ENCODE measurements around the gene TSPAN8. TPM values are rescaled to one million over a fixed set of nuclear protein-coding genes. Genes with fewer than 3 reads are reported as not detected.
"Not testable (repeated sequence)": the region's sequence is repeated elsewhere in the genome, so short reads cannot be mapped to it uniquely, and the experiment has no call there.

Gene TSPAN8
- total and polyA plus RNA-seq, 11 donors = 0.23 to 1.5 (median 0.27) TPM; not detected in 6

DNA sequence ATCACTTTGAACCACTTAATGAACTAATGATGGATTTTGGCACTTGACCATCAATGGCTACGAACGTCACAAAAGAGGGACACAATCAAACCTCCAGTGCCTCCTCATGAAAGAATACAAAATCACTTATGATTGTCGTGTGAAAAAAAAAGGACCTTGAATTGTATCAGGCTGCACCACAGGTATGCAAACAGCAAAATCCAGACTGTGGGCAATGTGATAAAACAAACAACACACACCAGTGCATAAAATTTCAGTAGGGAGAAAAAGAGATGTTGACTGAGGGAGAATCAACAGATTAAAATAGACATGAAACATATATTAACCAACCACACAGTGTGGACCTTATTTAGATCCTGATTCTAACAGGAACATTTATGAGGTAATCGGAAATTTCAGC is 2.6 kb downstream of the TSPAN8 start:
- no peak for ATAC-seq
- Histone ChIP-seq H3K9me3 (peaks cover 0 to 3% (median 0%) of the 10 kb centered on the region in 12 donors), H3K27ac (no peak overlapping the region), H3K4me1 (no peaks in the 10 kb centered on the region), H3K4me3 (no peak overlapping the region), H3K36me3 (no peaks in the 10 kb centered on the region), H3K27me3 (no peaks in the 10 kb centered on the region)
- no peak for DNase-seq
- TF ChIP-seq, protein P1, sequence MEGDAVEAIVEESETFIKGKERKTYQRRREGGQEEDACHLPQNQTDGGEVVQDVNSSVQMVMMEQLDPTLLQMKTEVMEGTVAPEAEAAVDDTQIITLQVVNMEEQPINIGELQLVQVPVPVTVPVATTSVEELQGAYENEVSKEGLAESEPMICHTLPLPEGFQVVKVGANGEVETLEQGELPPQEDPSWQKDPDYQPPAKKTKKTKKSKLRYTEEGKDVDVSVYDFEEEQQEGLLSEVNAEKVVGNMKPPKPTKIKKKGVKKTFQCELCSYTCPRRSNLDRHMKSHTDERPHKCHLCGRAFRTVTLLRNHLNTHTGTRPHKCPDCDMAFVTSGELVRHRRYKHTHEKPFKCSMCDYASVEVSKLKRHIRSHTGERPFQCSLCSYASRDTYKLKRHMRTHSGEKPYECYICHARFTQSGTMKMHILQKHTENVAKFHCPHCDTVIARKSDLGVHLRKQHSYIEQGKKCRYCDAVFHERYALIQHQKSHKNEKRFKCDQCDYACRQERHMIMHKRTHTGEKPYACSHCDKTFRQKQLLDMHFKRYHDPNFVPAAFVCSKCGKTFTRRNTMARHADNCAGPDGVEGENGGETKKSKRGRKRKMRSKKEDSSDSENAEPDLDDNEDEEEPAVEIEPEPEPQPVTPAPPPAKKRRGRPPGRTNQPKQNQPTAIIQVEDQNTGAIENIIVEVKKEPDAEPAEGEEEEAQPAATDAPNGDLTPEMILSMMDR (IDR thresholded peaks at IDR 0.05) = no peak
- TF ChIP-seq POLR2A (IDR thresholded peaks at IDR 0.05) = no peak
- WGBS, 4 donors = 83 to 87% (median 85%) methylated on average over 4 of the region's 4 CpGs
- intact Hi-C loops (cut with DNase I) = no loop called here

DNA sequence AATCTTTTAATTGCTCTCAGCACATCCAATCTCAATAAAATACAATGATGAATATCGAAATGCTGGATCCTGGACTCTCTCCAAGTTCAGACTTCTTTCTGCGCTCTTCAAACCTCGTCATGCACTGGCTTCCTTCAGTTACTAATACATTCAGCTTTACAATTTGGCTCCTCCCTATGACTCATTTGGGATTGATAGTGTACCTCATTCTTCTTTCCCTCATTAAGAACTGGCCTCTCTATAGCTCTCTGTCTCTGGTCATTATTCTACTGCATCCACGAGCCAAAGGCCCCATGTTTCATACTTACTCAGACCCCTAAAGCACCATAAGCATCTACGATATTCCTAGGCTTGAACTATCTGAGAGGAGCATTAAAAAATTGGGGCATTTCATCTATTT is 4.9 kb downstream of the TSPAN8 start:
- no peak overlapping the region for H3K27ac ChIP-seq
- H3K36me3 ChIP-seq = no peaks in the 10 kb centered on the region
- DNase-seq = no peak
- TF ChIP-seq, protein P1 (IDR thresholded peaks at IDR 0.05) = no peak
- no peak for TF ChIP-seq POLR2A (IDR thresholded peaks at IDR 0.05)
- WGBS, 4 donors = 81 to 87% (median 85%) methylated on average over 5 of the region's 5 CpGs
- H3K4me1 ChIP-seq = no peaks in the 10 kb centered on the region
- peaks cover 0 to 9% (median 0%) of the 10 kb centered on the region in 12 donors for H3K9me3 ChIP-seq
- no peaks in the 10 kb centered on the region for H3K27me3 ChIP-seq
- intact Hi-C loops (cut with DNase I) = loop anchor here in 1 of 10 donors (2.0 kb wide), 1 partner anchor 26 kb away; no protein-coding TSS in a partner anchor
- no peak for ATAC-seq
- no peak overlapping the region for H3K4me3 ChIP-seq

DNA sequence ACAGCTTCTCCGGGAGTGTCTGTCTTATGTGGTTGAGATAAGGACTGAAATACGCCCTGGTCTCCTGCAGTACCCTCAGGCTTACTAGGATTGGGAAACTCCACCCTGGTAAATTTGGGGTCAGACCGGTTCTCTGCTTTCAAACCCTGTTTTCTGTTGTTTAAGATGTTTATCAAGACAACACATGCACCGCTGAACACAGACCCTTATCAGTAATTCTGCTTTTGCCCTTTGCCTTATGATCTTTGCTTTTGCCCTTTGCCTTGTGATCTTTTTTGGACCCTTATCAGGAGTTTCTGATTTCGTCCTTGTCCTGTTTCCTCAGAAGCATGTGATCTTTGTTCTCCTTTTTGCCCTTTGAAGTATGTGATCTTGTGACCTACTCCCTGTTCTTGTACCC is 7.8 kb downstream of the TSPAN8 start:
- 70 to 81% (median 78%) methylated on average over 5 of the region's 5 CpGs for WGBS, 4 donors
- ATAC-seq; intact Hi-C loops (cut with DNase I); H3K4me3 ChIP-seq; H3K9me3 ChIP-seq; H3K27ac ChIP-seq; DNase-seq; H3K36me3 ChIP-seq; H3K27me3 ChIP-seq; H3K4me1 ChIP-seq: not testable (repeated sequence)

DNA sequence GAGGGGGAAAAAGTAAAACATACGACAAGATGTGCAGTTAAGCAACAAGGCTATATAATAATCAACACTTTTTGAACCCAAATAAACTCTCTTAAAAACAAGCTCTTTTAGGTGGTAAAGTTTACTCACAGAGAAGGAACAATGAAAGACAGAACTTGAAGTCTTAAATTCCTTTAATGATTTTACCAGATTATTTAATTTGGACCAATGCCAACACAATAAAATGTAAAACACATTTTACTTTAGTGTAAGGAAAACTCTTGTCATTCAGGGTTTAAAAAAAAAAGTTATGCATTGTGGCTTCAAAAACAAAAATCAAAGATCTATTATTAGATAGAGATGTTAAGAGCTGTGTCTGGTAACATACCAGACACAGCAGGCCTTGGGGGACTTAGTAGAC is 13.1 kb downstream of the TSPAN8 start:
- no peak for ATAC-seq
- no peak for TF ChIP-seq POLR2A (IDR thresholded peaks at IDR 0.05)
- TF ChIP-seq, protein P1 (IDR thresholded peaks at IDR 0.05) = no peak
- no peak for DNase-seq
- WGBS, 4 donors = 39 to 71% (median 51%) methylated on average over 1 of the region's 1 CpG
- Histone ChIP-seq H3K4me3 (no peak overlapping the region), H3K4me1 (peaks cover 0 to 15% (median 0%) of the 10 kb centered on the region in 12 donors), H3K36me3 (no peaks in the 10 kb centered on the region), H3K27me3 (no peaks in the 10 kb centered on the region), H3K27ac (no peak overlapping the region), H3K9me3 (peaks cover 0 to under 1% (median 0%) of the 10 kb centered on the region in 12 donors)
- intact Hi-C loops (cut with DNase I) = no loop called here

DNA sequence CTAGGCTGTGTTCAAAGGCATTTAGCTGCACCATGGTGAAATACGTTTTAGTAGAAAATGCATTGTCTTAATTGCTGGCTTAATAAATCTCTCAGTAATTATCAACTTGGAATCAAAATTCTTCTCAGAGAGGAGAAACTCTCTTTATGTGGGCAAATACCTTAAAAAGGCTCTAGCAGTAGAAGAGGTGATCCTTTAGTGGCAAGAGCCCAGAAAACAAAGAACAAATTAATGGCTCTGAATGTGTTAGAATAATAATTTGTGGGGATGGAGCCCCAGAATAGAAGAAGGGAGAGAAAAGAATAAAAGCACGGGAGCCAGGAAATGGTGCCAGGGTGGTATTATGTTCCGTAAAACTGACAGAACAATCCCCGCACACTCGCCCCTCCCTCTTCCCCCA is 14.8 kb downstream of the TSPAN8 start:
- ATAC-seq = no peak
- WGBS, 4 donors = 76 to 81% (median 79%) methylated on average over 5 of the region's 5 CpGs
- H3K27me3 ChIP-seq = no peaks in the 10 kb centered on the region
- H3K9me3 ChIP-seq = no peaks in the 10 kb centered on the region
- intact Hi-C loops (cut with DNase I) = no loop called here
- TF ChIP-seq POLR2A (IDR thresholded peaks at IDR 0.05) = no peak
- TF ChIP-seq, protein P1 (IDR thresholded peaks at IDR 0.05) = no peak
- no peaks in the 10 kb centered on the region for H3K36me3 ChIP-seq
- DNase-seq = no peak
- peaks cover 0 to 15% (median 0%) of the 10 kb centered on the region in 12 donors for H3K4me1 ChIP-seq
- H3K4me3 ChIP-seq = no peak overlapping the region
- no peak overlapping the region for H3K27ac ChIP-seq

Measured in heart left ventricle (tissue), 16 donors.